SJSA1 (cell line): ENCODE data around the gene SIMC1. TPM values are rescaled to one million over a fixed set of nuclear protein-coding genes. Genes with fewer than 3 reads are reported as not detected.
A peak's percentile ranks its signal among the peaks of the same experiment; 100 is the strongest.
"Not testable (repeated sequence)": the region's sequence is repeated elsewhere in the genome, so short reads cannot be mapped to it uniquely, and the experiment has no call there.

Experiments
- DNase-seq, 2 experiments: peaks; one replicate each; pipeline ENCODE4 v3.0.0-alpha.2; 2015 to 2020; ENCODE audit warnings: low spot score in 2 of 2, low read depth in 1 of 2
- H3K27ac ChIP-seq: fragments of 250-450 bp; sonication (Bioruptor Pico); 2 replicates; pipeline ENCODE4 v1.5.1; 2020; ENCODE audit warnings: mild to moderate bottlenecking, moderate library complexity
- H3K27me3 ChIP-seq: fragments of 250-450 bp; sonication (Bioruptor Pico); replicated peaks from 2 replicates; pipeline ENCODE4 v1.5.1; 2020; ENCODE audit warnings: mild to moderate bottlenecking, moderate library complexity
- H3K36me3 ChIP-seq: fragments of 250-450 bp; sonication (Bioruptor Pico); 2 replicates; pipeline ENCODE4 v1.5.1; 2020; ENCODE audit warnings: mild to moderate bottlenecking
- H3K4me1 ChIP-seq: fragments of 250-450 bp; sonication (Bioruptor Pico); replicated peaks from 2 replicates; pipeline ENCODE4 v1.6.1; 2021; ENCODE audit warnings: mild to moderate bottlenecking
- H3K4me3 ChIP-seq: fragments of 250-450 bp; sonication (Bioruptor Pico); 2 replicates; pipeline ENCODE4 v1.5.1; 2020; ENCODE audit warnings: mild to moderate bottlenecking
- H3K9me3 ChIP-seq: fragments of 250-450 bp; sonication (Bioruptor Pico); replicated peaks from 2 replicates; pipeline ENCODE4 v1.5.1; 2020; ENCODE audit warnings: mild to moderate bottlenecking
- total RNA-seq: library from RNA; depleted of rRNA; stranded (reverse); fragments of >200 nt; shearing (Covaris generic); gene quantifications from 2 replicates; pipeline ENCODE4 v1.2.3, GENCODE V29; 2014; rRNA removed

Gene SIMC1
- 4.7 and 5.2 TPM in 2 replicates for total RNA-seq

DNA sequence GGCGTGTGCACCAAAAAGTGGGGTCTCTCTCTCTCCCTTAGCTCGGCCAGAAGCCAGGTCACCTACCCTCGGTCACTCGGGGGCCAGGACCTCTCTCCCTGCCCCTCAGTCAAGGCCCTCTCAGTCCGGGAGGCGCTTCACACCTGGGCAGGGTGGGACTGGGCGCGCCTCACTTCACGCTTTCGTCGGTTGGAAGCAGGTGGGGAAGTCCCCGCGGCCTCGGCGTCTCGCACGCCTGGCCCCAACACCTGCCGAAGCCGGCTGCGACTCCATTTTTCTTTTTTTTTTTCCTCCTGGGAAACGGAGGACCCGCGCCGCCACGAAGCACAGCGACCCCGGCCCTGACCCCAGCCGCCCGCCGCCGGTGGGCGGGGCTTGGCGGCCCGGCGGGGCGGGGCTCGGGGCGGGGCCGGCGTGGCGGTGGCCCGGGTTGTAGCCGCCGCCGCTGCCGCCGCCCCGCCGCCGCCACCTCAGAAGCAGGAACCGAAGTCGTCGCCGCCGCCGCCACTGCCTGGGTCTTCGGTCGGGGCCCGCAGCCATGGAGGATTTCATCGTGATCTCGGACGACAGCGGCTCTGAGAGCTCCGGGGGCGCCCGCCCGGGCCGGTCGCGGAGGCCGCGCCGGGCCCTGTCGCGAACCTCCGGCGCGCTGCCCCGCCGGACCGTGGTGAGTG is at the start of gene SIMC1:
Gene SIMC1, plus strand, starts transcription at position 454 of the 674 bp plus-strand sequence. Its CDS starts 85 bp downstream, at position 539.
- H3K27me3 ChIP-seq, H3K4me1 ChIP-seq, H3K4me3 ChIP-seq, H3K27ac ChIP-seq, H3K9me3 ChIP-seq, H3K36me3 ChIP-seq: not testable (repeated sequence)
- DNase-seq: peak in 1 of 2 experiments; percentile 4

DNA sequence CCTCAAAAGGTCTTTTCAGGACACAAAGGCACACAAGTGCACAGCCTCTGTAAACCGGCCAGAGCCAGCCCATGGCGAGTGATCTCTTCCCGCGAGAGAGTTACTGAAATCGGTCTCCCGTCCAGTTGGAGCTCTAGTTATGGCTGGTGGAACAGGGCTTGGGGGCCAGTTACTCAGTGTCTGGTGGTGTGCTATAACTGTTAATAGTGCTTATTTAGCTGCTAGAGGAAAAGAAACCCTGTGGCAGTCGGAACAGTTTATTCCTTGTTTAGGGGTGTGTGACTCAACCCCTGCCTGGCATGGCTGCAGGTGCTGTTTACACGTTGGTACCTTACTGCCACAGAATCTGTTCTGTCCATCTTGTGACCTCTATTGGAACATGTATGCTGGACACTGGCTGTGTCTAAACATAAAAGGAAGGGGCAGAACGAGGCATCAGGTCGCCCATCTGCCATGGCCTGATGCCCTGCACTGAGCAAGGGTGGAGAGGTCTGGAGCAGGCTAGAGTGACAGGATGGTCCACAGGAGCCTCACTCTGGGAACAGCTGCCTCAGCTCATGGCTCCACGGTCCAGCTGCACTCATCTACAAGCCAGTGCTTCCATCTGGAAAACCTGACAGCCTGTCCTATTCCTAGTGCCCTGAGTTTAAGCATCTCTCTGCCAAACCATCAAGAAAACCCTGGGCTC is 49.6 kb upstream of the SIMC1 start:
- Histone ChIP-seq H3K36me3 (no peaks in the 10 kb centered on the region), H3K4me3 (no peak overlapping the region), H3K9me3 (no peaks in the 10 kb centered on the region), H3K27ac (no peak overlapping the region), H3K27me3 (peaks cover 20% of the 10 kb centered on the region), H3K4me1 (no peaks in the 10 kb centered on the region)
- no peak for DNase-seq

DNA sequence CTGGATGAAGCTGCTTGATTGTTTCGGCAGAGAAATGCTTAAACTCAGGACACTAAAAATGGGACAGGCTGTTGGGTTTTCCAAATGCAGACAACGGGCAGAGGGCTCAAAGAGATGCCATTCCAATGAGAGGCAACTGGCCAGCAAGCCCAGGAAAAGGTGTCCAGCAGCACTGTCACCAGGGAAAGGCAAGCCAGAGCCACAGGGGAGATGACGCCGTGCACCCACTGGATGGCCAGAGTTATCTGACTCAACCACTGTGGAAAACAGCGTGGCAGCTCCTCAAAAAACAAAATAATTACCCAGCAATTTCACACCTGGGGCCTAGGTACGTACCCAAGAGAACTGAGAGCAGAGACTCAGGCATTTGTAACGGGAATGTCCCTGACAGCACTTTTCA is 48.4 kb upstream of the SIMC1 start:
- no peak for DNase-seq
- Histone ChIP-seq H3K4me3 (no peak overlapping the region), H3K27me3 (peaks cover 14% of the 10 kb centered on the region), H3K27ac (no peak overlapping the region), H3K9me3 (no peaks in the 10 kb centered on the region), H3K36me3 (no peaks in the 10 kb centered on the region), H3K4me1 (no peaks in the 10 kb centered on the region)

DNA sequence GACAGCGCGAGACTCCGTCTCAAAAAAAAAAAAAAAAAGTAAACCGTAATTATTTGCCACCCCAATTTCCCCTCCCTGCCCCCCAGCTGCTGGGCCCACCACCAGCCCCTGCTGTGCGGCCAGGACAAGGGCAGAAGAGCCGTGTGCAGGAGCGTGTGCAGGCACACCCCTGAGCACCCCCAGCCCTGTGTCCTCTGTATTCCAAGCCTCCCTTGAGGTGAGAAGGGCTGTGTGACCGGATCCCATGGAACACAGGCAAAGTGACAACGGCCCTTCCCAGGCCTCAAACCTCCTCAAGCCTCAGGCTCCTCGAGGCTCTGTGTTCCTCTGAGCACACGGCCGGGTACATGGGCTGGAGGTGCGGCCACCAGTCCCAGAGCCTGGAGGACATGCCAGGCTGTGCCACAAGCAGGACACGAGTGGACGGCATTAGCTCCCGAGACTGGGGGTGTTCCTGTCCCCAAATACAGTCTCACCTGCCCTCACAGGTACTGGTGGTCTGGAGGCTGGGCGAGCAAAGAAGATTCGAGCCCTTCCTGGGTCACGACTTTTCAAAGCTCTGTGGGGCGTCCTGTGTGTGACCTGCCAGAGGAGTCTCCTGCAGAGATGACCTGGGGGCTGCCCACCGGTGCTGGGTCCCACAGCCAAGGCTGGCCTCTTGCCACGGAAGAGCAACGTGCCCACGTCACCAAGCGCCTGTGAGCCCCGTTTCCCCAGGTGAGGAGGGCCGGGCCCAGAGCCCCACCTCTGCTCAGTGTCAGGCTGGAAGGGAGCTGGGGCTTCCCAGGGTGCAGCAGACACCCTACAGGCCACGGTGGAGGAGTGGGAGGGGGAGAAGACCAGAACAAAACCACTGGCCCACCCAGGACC is 47.1 kb upstream of the SIMC1 start:
- peaks cover 11% of the 10 kb centered on the region for H3K27me3 ChIP-seq
- no peaks in the 10 kb centered on the region for H3K4me1 ChIP-seq
- no peaks in the 10 kb centered on the region for H3K9me3 ChIP-seq
- H3K36me3 ChIP-seq: no peaks in the 10 kb centered on the region
- H3K27ac ChIP-seq: no peak overlapping the region
- DNase-seq: peak in 1 of 2 experiments; percentile 40
- H3K4me3 ChIP-seq: no peak overlapping the region

DNA sequence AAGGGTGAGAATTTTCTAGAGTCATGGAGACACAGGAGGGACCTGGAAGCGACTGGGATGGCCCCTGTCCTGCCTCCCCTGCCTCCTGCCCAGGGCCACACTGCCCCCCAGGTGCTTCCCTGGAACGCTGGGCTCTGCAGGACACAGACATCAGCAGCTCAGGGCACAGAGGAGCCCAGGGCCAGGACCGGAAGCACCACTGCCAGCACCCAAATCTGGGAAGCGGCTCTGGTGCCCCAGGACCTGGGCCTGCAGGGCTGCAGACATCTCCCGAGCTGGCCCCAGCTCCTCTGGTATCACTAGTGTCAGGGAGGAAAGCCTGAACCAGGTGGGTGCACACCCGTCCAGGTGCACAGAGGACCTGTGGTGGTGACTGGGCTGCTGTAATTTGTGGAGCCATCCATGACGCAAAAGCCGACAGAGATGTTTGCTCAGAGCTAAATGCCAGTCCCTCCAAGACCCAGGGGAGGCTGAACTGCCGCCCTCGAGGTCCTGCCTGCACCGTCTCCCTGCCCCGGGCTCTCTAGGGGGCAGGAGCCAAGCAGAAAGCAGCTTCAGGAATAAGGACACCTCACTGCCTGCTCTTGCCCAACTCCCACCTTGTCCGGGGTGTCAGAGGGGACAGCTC is 46.0 kb upstream of the SIMC1 start:
- Histone ChIP-seq H3K9me3 (no peaks in the 10 kb centered on the region), H3K27me3 (peaks cover 5% of the 10 kb centered on the region; the same call in 1 of the 2 replicates), H3K36me3 (no peaks in the 10 kb centered on the region), H3K4me3 (no peak overlapping the region), H3K27ac (no peak overlapping the region), H3K4me1 (no peaks in the 10 kb centered on the region)
- no peak for DNase-seq

DNA sequence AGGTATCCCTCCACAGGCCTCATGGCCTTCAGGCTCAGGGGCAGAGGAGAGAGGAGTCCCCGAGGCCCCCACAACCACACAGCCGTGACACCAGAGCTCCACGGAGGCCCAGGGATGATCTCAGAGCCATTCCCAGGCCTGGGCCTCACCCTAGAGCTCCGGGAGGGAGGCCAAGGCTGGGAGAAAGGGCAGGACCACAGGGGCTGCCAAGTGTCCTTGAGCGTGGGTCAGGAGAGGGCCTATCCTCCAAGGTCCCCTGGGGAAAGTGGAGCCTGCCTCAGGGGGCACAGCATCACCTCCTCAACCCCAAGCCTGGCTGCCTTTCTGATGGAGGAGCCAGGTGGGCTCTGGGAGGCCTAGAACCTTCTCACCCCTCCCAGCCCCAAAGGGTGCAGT is 45.5 kb upstream of the SIMC1 start:
- H3K9me3 ChIP-seq, H3K4me1 ChIP-seq, H3K4me3 ChIP-seq, H3K27me3 ChIP-seq, DNase-seq, H3K27ac ChIP-seq, H3K36me3 ChIP-seq: not testable (repeated sequence)

DNA sequence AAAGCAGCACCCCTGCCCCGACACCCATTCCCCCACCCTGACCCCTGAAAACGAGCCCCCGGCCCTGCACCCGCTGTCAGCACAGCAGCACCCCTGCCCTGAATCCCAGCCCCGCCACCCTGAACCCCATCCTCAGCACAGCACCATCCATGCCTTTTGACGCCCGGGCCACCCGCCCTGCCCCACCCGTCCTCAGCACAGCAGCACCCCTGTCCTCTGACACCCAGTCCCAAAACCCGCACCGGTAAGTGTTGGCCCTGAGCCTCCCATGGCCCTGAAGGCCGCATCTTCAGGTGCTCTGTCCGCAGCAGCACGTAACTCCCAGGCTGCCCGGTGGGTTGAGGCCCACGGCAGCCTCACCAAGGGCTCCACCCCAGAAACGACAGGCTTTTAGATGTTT is 44.6 kb upstream of the SIMC1 start:
- not testable (repeated sequence) for H3K4me1 ChIP-seq, H3K27ac ChIP-seq, DNase-seq, H3K27me3 ChIP-seq, H3K4me3 ChIP-seq, H3K36me3 ChIP-seq, H3K9me3 ChIP-seq

DNA sequence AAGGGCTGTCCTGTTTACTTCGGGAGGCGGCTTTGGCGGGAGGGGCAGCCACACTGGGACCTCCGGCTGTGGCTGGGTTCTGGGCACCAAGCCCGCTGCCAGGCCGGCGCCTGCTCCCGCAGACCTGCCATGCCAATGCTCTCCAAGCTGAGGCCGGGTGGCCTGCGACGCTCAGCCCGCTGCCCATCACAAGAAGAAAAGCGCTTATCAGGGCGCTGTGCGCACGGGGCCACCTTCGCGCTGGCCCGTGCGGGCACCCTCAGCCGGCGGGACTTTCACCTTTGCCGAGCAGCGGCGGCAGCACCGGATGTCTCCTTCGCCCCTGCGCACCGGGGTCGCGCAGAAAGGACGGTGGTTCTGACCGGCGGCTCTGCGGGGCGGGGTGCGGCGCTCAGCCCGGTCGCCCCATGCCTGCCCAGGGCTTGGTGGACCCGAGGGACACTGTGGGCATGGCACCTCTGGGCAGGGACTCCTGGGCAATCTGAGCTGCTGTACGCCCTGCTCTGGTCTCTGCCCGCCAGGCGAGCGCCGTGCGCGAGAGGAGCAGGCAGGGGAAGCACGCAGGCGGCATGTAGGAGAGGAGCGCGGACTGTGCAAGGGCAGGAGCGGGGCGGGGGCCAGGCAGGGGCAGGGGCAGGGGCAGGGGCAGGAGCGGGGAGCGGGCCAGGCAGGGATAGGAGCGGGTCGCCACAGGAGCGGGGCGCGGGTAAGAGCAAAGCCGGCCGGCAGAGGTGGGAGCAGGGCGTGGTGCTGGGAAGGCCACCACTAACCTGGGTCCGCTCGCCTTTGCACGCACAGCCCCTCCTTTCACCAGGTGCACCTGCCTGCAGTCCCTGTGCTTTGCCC is 43.8 kb upstream of the SIMC1 start:
- H3K9me3 ChIP-seq, H3K27me3 ChIP-seq, H3K4me1 ChIP-seq, DNase-seq, H3K4me3 ChIP-seq, H3K27ac ChIP-seq, H3K36me3 ChIP-seq: not testable (repeated sequence)

DNA sequence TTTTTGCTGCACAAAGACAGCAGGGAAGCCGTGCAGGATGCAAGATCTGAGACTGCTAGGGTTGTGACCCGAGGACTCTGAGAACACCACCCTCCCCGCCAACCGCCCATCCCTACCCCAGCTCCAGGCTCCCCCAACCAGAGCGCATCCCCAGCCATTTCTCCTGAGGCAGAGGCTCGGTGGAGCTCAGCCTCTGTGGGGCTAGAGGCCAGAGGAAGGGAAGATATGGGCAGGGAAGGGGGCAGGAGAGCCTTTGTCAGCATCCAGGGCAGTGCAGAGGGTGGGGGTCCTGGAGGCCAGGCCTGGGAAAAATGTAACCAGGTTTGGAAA is 43.2 kb upstream of the SIMC1 start:
- H3K4me1 ChIP-seq, H3K27ac ChIP-seq, DNase-seq, H3K9me3 ChIP-seq, H3K36me3 ChIP-seq, H3K27me3 ChIP-seq, H3K4me3 ChIP-seq: not testable (repeated sequence)

DNA sequence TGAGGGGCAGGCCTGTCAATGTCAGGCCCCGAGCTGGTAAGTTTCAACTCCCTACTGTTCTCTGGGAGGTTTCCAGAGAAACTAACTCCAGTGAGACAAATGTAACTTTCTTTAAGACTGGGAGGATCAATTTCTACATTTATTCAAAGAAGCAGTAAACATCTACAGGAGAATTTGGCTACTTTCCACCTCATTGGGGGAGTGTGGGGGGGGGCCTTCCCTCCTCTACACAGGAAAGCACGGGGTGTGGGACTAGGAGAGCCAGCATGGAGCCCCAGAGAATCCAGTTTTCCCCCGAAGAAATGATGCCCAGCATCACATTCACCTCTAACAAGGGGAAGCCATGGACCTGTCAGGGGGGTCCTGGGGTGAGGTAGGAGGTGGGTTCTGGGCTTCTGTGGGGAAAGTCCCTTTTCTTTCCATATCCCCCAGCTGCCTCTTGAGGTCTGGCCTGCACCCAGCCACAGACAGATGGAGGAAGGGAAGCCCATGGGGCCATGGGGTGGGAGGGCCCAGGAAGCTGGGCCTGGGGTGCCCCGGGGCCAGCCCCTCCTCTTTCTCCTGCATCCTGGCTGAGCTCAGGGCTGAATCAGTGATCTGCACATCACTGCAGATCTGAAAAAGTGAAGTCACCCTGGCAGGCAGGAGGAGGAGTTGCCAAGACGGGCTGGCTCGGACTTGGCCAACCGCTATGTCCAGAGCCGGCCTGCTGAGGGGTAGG is 42.6 kb upstream of the SIMC1 start:
- not testable (repeated sequence) for H3K36me3 ChIP-seq, H3K27me3 ChIP-seq, H3K4me1 ChIP-seq, H3K9me3 ChIP-seq, DNase-seq, H3K4me3 ChIP-seq, H3K27ac ChIP-seq

DNA sequence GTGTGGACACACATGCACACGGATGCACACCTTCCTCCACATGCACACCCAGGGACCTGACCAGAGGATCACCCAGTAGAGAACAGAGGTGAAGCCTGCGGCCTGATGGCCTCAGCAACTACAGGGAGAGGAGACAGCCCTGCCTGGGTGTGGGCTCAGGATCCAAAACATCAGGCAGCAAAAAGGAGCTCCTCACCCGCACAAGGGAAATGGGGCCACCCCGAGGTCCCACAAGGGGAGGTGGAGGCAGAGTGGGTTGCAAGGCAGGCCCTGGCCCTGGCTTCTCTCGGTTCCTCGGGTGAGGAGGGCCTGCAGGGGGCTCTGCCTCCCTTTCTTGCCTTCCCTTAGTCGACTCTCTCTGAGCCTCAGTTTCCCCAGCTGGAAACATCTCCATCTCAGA is 41.4 kb upstream of the SIMC1 start:
- not testable (repeated sequence) for H3K4me1 ChIP-seq, H3K27ac ChIP-seq, H3K4me3 ChIP-seq, H3K27me3 ChIP-seq, H3K36me3 ChIP-seq, DNase-seq, H3K9me3 ChIP-seq

DNA sequence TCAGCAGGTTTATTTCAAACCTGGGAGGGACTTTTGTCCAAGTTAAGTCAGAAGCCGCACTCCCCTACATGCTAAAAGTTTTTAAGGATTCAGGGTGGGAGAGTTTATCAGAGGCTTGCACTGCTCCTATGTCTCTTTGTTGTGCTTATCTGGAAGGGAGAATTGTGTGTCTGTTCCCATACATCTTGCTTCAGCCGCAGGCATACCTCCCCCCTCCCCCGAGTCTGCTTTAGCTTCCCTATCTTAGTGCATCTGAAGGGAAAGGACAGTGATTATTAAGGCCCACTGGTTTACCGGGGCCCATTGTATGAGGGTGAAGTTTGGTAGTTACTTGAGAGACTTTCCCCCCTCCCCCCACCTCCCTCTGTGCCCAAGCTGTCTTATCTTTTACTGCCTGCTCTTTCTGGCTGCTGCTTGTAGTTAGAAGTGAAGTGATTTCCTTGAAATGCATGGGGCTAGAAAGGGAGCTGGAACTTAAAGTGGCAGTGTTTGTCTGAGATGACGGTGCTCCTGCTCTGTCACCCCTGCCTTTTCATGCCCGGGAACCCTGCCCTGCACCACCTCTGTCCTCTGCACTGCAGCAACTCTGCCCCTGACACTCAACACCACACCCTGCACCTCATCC is 40.9 kb upstream of the SIMC1 start:
- H3K27me3 ChIP-seq, H3K4me1 ChIP-seq, H3K9me3 ChIP-seq, H3K36me3 ChIP-seq, H3K4me3 ChIP-seq, DNase-seq, H3K27ac ChIP-seq: not testable (repeated sequence)
